ENCODE measurements around the gene CERS4.
A peak's percentile ranks its signal among the peaks of the same experiment; 100 is the strongest.
"Not testable (repeated sequence)": the region's sequence is repeated elsewhere in the genome, so short reads cannot be mapped to it uniquely, and the experiment has no call there.

The CERS4 gene, protein sequence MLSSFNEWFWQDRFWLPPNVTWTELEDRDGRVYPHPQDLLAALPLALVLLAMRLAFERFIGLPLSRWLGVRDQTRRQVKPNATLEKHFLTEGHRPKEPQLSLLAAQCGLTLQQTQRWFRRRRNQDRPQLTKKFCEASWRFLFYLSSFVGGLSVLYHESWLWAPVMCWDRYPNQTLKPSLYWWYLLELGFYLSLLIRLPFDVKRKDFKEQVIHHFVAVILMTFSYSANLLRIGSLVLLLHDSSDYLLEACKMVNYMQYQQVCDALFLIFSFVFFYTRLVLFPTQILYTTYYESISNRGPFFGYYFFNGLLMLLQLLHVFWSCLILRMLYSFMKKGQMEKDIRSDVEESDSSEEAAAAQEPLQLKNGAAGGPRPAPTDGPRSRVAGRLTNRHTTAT

DNA sequence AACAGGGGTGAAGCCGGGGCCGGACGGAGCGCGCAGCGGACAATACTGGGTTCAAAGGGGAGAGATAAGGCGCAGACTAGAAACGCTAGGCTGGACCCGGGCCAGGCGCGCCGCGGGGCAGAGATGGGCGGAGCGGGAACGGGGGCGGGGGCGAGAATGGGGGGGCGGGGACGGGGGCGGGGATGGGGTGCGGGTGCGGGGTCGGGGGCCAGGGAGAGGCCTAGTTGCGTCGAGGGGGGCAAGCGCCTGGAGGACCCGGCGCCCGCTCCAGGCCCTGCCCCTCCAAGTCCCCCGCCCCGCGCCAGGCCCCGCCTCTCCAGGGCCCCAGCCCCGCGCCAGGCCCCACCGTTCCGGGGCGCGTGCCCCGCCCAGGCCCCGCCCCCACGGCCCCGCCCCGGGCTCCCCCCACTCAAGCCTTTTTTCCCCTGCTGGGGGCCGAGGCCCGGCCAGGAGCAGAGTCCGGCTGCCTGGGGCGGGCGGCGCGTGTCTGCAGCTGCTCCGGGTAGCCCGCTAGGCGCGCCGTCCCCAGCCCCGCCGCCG is at the start of gene CERS4:
Gene CERS4, plus strand, starts transcription at position 449 of the 540 bp plus-strand sequence. CDS start 41,707 bp downstream, outside the sequence.
- DNase-seq = peak; percentile 87

DNA sequence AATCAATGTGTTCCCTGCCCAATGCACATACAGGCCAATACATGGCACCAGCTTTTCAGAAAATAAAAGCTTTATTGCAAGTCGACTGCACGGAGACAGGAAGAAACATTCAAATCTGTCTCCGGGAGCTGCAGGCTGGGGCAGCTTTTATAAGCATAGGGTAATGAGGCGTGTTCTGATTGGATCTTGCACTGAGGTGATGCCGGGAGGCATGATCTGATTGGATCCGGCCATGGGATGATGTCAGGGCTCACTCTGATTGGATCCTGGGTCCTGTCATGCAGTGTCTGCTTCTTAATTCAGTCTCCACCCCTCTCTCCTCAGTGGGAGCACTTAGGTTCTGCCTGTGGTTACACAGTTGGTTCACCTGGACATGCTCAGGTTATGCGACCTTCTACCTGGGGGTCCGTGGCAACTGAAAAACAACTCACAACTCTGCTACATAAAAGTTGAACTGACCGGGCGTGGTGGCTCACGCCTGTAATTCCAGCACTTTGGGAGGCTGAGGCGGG is 48.0 kb upstream of the CERS4 start:
- DNase-seq = no peak

DNA sequence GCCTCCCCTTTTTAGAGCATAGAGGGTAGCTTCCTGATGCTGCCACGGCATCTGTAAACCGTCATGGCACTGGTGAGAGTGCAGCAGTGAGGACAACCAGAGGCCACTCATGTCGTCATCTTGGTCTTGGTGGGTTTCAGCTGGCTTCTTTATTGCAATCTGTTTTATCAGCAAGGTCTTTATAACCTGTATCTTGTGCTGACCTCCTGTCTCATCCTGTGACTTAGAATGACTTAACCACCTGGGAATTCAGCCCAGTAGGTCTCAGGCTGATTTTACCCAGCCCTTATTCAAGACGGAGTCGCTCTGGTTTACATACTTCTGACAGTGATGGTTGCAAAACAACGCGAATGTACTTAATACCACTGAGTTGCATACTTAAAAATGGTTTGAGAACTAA is 45.4 kb upstream of the CERS4 start:
- no peak for DNase-seq

DNA sequence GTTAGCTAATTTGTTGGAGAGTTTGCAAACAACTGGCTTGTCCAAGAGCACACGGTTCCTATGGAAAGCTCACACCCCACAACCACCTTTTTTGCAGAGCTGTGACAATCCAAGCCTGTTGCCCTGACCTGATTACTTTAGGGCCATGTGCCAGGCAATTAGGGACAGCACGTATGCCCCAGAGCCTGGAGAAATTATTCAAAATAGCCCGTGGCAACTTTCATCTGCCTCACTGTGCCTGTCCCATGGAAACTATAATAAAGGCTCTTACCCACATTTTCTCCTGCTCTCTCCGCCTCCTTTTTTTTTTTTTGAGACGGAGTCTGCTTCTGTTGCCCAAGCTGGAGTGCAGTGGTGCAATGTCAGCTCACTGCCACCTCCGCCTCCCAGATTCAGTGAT is 41.2 kb upstream of the CERS4 start:
- no peak for DNase-seq

DNA sequence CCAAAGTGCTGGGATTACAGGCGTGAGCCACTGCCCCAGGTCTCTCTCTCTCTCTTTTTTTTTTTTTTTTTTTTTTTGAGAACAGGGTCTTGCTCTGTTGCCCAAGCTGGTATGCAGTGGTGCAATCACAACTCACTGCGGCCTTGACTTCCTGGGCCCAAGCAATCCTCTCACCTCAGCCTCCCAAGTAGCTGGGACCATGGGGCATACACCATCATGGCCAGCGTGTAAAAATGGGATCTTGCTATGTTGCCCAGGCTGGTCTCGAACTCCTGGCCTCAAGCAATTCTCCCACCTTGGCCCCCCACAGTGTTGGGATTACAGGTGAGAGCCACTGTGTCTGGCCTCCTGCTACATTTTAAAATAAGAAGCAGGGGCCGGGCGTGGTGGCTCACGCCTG is 40.6 kb upstream of the CERS4 start:
- DNase-seq = no peak

DNA sequence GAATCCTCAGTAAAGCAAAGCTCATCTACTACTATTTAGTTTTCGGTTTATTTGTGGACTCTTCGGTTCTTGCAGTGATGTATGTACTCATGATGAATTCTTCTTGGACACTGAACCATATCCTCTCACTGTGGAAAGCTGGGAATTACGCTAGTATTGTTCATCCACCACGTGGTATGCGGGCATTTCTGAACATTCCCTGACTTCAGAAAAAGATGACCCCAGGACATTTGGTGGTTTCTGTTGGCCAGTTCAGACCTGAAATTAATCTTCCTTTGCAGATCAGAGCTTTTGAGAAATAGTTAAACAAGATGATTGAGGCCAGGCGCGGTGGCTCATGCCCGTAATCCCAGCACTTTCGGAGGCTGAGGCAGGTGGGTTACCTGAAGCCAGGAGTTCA is 34.5 kb upstream of the CERS4 start:
- DNase-seq = no peak

DNA sequence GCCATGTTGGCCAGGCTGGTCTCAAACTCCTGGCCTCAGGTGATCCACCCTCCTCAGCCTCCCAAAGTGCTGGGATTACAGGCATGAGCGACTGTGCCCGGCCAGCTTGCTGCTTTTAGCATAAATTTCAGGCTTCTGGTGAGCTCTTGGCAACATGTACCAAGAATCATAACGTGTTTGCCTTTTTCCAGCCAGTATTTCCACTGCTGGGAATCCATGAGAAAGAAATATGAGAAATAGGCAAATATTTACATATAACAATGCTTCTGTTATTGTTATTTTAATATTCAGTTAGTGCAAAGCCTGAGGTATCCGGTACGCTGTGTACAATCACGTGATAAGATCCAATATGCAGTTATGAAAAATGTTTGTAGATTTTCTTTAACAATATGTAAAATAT is 29.2 kb upstream of the CERS4 start:
- no peak for DNase-seq

DNA sequence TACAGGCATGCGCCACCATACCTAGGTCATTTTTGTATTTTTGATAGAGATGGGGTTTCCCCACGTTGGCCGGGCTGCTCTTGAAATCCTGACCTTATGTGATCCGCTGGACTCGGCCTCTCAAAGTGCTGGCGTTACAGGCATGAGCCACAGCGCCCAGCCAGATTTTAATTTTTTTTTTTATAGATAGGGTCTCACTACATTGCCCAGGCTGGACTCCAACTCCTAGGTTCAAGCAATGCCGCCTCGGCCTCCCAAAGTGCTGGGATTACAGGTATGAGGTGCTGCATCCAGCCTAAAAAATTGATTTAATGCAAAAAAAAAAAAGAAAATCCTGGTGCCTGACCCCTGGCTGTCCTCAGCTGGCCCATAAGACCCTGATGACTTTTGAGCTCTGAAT is 24.9 kb upstream of the CERS4 start:
- no peak for DNase-seq

DNA sequence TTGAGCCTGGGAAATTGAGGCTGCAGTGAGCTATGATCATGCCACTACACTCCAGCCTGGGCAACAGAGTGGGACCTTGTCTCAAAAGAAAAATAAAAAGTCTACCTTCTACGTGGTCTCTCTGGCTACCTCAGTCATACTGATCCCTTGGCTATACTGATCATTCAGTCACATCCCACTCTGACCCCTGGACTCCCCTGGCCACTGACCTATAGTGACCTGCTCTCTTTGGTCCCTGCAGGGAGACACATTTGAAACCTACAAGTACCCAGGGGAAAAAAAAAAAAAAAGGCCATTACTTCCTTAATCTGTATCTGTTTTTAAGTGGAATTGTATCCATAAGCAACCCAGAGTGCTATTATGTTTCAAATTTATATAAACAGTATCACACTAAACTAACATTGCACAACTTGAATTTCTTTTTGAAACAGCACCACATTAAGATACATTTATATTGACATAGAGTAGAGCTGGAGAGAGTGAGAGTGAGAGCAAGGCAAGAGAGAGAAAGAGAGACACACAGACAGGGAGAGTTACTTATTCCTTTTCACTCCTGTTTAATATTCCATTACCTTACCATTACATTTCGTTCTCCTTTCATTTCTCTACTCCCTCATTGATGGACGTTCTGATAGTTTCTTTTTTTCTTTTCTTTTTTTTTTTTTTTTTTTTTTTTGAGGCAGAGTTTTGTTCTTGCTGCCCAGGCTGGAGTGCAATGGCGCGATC is 23.7 kb upstream of the CERS4 start:
- no peak for DNase-seq

DNA sequence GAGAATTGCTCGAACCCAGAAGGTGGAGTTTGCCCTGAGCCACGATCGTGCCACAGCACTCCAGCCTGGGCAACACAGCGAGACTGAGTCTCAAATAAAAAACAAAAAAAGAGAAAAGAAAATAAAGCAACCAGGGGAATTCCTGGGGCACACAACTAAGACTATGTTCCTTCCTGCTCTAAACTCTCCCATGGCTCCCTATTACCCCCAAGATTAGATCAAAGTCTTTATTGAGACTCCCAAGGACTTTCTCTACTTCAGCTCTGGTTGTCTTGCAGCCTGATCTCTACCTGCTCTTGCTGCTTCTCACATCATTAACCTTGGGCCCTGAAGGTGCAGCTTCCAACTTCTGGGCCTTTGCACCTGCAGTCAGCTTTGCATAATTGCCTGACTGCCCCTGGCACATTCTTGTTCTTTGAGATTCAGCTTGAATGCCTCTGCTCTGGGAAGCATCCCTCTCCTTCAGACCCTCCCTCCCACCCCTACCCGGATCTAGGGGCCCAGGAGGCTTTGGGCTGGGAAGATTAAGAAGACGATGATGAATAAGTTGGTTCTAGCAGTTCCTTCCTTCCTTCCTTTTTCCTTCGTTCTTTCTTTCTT is 16.8 kb upstream of the CERS4 start:
- no peak for DNase-seq

DNA sequence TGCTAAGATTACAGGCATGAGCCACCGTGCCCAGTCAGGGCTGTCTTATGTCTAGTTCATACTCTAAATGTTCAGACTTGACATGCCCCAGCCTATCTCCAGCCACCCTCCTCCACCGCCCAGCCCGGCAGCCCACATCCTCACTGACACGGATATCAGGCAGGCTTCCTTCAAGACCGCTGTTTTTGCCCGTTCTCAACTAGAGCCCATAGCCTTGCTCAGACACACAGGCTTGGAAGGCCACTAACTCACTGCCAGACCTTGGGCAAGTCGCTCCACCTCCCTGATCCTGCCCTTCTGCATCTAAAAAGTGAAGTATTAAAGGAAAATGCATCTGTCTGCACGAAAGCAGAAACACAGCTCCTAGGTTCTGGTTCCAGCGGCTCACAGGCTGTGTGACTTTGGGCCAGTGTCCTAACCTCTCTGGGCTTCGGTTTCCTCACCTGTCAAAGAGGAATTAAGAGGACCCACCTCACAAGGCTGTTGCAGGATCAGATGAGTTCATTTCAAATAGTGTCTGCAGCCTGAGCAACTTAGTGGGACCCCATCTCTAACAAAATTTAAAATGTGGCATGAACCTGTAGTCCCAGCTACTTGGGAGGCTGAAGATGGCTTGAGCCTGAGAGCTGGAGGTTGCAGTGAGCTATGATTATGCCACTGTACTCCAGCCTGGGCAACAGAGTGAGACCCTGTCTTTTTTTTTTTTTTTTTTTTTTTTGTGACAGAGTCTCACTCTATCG is 14.5 kb upstream of the CERS4 start:
- peak; percentile 64 for DNase-seq

DNA sequence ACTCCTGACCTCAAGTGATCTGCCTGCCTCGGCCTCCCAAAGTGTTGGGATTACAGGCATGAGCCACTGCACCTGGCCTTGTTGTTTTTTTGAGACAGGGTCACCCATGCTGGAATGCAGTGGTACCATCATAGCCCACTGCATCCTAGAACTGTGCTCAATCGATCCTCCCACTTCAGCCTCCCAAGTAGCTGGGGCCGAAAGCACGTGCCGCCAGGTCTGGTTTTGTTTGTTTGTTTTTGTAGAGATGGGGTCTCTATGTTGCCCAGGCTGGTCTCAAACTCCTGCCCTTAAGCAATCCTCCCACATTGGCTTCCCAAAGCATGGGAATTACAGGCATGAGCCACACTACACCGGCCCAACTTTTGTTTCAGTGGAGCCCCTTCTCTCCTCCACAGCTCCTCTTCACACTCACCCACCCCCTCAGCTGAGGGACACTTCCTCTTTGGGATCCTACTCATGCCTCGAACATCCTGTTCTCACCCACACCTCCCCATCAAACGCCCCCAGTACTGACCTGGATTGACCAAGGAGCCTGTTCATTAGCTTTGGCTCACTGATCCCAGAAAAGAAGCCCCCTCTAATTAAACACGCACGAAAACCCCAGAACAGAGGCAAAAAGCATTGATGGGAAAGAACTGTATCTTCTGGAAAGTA is 12.8 kb upstream of the CERS4 start:
- DNase-seq = no peak

DNA sequence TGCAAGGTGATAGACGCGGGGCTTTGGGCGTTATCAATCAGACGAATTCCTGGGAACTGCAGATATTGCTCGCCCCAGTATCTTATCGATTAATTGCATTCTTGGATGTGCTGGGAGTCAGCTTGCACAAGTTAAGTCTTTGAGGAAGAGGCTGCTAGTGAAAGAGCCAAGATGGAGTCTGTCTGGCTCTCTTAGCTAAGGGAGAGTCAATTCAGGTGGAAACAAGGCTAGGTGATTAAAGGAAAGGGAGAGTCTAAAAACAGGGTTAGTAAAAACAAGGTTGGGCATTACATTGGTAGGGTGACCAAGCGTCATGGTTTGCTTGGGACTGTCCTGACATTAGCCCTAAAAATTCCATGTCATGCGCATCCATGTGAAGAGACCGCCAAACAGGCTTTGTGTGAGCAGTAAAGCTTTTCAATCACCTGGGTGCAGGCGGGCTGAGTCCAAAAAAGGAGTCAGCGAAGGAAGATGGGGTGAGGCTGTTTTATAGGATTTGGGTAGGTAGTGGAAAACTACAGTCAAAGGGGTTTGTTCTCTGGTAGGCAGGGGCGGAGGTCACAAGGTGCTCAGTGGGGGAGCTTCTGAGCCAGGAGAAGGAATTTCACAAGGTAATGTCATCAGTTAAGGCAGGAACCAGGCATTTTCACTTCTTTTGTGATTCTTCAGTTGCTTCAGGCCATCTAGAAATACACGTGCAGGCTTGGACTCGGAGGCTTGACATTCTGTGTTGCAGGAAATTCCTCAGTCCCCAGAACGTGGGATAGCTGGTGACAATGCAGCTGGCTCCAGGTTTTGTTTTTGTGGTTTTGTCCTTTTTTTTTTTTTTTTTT is 5.7 kb upstream of the CERS4 start:
- DNase-seq = not testable (repeated sequence)

DNA sequence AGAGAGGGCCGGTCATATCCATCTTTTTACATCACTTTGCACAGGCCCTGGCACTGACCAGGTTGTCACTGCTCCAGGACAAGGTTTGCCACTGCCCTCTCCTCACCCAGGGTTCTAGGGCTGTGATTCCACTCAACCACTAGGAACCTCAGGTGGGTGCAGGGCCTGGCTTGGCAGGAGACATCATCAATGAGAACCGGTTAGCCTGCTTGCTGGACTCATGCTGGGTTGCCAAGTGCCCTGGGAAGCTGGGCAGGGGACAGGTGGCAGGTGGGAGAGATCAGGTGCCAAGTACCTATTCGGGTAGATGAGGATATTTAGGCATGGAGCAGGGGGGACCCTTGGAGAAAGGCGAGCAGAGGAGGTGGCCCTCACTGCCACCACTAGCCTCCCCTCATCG is 4.2 kb upstream of the CERS4 start:
- no peak for DNase-seq

DNA sequence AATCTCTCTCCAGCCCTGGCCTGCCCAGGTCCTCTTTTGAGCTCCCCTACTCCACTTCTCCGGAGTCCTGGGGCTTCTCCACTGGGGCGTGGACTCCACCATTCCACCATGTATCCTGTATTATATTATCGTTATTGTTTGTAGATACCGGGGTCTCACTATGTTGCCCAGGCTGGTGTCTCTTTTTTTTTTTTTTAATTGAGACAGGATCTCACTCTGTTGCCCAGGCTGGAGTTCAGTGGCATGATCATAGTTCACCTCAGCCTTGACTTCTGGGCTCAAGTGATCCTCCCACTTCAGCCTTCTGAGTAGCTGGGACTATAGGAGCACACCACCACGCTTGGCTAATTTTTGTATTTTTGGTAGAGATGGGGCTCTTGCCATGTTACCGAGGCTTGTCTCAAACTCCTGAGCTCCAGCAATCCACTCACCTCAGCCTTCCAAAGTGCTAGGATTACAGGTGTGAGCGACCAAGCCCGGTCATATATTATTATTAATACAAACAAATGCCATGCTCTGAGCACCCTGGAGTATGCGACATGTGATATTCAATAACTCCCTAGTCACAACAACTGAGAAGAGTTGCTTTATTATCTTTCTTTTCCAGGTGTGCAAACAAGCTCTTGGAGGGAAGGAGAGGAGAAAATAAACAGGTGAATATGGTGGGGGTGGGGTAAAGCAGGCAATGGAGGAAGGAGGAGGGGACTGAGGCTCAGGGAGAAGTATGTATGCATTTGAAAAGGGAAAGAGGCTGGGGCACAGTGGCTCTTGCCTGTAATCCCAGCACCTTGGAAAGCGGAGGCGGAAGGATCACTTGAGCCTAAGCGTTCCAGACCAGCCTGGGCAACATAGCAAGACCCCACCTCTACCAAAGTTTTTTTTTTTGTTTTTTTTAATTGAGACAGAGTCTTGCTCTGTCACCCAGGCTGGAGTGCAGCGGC is 2.8 kb upstream of the CERS4 start:
- DNase-seq = no peak

DNA sequence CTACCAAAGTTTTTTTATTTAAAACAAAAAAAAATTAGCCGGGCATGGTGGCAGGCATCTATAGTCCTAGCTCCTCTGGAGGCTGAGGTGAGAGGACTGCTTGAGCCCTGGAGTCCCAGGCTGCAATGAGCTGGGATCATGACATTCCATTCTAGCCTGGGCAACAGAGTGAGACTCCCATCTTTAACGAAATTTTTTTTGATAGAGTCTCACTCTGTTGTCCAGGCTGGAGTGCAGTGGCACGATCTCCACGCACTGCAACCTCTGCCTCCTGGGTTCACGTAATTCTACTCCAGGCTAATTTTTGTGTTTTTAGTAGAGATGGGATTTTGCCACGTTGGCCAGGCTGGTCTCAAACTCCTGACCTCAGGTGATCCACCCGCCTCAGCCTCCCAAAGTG is 1.8 kb upstream of the CERS4 start:
- DNase-seq = not testable (repeated sequence)

DNA sequence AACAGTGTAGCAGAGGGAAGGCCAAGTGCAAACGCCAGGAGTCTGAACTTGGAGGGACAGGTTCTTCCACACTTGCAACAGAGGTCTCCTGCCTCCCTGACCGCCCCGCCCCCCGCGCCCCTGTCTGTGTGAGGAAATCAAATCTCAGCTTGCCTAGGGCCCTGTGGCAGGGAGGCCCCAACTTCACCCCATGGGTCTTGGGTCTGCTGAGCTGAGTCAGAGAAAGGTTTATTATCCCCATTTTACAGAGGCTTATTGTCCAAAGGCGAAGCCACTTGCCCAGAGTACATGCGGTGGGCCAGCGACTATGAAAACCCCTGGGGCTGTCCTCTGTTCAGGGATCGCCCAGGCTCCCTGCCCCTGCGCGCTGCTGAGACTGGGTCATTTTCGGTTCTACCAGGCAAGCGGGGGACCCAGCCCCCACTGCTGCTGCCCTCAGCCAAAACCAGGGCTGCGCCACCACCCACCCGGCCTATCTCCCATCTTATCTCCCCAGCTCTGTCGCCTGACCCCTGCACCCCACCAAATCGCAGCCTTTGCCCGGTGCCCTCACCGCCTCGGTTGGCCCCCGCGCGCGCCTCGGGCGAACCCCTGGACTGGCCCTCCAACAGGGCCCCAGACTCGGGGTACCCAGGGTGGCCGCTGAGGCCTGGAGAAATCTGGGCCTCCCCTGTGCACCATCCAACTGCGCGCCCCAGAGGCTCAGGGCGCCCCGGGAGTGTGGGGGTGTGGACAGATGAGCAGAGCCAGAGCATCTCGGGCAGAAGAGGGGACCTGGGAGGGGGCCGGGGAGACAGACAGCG is 850 bp upstream of the CERS4 start:
- no peak for DNase-seq

DNA sequence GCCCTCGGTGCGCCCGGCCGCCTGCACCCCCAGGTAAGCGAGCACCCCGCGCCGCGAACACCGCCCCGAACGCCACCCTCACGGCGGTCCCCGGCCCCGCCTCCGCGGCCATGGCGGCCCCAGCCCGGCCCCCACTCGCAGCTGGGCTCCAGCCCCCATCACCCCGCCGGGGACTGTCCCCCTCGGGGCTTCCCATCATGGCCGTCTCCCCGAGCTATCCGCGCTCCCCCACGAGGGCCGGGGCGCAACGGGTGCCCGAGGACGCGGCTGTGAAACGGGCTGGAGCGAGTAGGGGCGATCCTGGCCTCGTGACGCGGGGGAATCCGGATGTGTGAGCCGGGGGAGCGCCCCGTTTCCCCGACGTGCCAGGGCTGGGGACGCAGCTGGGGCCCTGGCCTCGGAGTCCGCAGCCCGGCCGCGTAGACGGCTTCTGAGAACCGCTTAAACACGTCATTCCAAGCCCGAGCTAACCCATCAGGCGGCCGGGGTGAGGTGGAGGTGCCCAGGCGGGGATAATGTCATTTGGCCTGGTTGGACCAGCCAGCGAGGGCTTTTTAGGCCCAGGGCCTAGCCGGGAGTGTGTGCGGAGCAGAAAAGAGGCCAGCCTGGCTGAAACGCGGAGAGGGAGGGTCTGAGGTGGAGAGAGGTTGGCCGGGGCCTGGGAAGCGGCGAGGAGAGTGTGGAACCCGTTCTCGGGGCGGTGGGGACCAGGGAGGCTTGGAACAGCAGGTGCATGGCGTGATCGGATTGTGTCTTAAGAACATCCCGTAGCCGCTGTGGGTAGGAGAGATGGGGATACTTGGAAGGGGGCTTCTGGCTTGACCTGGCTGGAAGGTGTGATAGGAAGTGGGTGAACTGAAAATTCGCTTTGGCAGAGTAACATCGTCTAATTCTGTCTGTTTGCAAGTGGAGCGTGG is 550 bp downstream of the CERS4 start:
- DNase-seq = peak; percentile 89

Measured in CD4-positive, alpha-beta T cell treated with Interleukin-12 subunit alpha and Interleukin-12 subunit beta, for 1 hour (primary cell).